ENCODE measurements around the gene PSAP.
A peak's percentile ranks its signal among the peaks of the same experiment; 100 is the strongest.
"Not testable (repeated sequence)": the region's sequence is repeated elsewhere in the genome, so short reads cannot be mapped to it uniquely, and the experiment has no call there.

PSAP gene

GRCh38 chr10:71852355-71852937 lies 1.4 kb upstream of the PSAP start:
- no peak for DNase-seq (ENCODE audit: low read depth, low spot score)
- H3K4me1 ChIP-seq (ENCODE audit: control insufficient read depth, insufficient read depth, low read length): peaks cover 2% of the 10 kb centered on the region; the same call in 1 of the 2 replicates
- H3K27ac ChIP-seq (ENCODE audit: low read length): no peak overlapping the region
- no peak overlapping the region for H3K4me3 ChIP-seq (ENCODE audit: low read length)
- WGBS (ENCODE audit: insufficient coverage, insufficient read length): no CpG with 5 or more reads among the region's 11 CpGs
- no peaks in the 10 kb centered on the region for H3K36me3 ChIP-seq (ENCODE audit: control insufficient read depth, insufficient read depth, low read length)
- no peaks in the 10 kb centered on the region for H3K9me3 ChIP-seq (ENCODE audit: control insufficient read depth, insufficient read depth, low read length)
- no peaks in the 10 kb centered on the region for H3K27me3 ChIP-seq (ENCODE audit: control insufficient read depth, insufficient read depth, low read length)

GRCh38 chr10:71851465-71852095 lies 529 bp upstream of the PSAP start:
- DNase-seq (ENCODE audit: low read depth, low spot score); H3K4me3 ChIP-seq (ENCODE audit: low read length); H3K4me1 ChIP-seq (ENCODE audit: control insufficient read depth, insufficient read depth, low read length); H3K27me3 ChIP-seq (ENCODE audit: control insufficient read depth, insufficient read depth, low read length); H3K27ac ChIP-seq (ENCODE audit: low read length); H3K9me3 ChIP-seq (ENCODE audit: control insufficient read depth, insufficient read depth, low read length); H3K36me3 ChIP-seq (ENCODE audit: control insufficient read depth, insufficient read depth, low read length): not testable (repeated sequence)
- whole genome bisulfite sequencing (ENCODE audit: insufficient coverage, insufficient read length): no CpG with 5 or more reads among the region's 20 CpGs

GRCh38 chr10:71850021-71850742 lies 869 bp downstream of the PSAP start:
- H3K9me3 ChIP-seq (ENCODE audit: control insufficient read depth, insufficient read depth, low read length): no peaks in the 10 kb centered on the region
- H3K27ac ChIP-seq (ENCODE audit: low read length): no peak overlapping the region
- H3K27me3 ChIP-seq (ENCODE audit: control insufficient read depth, insufficient read depth, low read length): no peaks in the 10 kb centered on the region
- no peaks in the 10 kb centered on the region for H3K36me3 ChIP-seq (ENCODE audit: control insufficient read depth, insufficient read depth, low read length)
- peak overlapping the region; percentile 71; the same call in 1 of the 2 replicates for H3K4me3 ChIP-seq (ENCODE audit: low read length)
- DNase-seq (ENCODE audit: low read depth, low spot score): no peak
- peaks cover 2% of the 10 kb centered on the region; the same call in 1 of the 2 replicates for H3K4me1 ChIP-seq (ENCODE audit: control insufficient read depth, insufficient read depth, low read length)
- no CpG with 5 or more reads among the region's 13 CpGs for WGBS (ENCODE audit: insufficient coverage, insufficient read length)

- DNase-seq (ENCODE audit: low read depth, low spot score): no peak
- Histone ChIP-seq H3K36me3 (ENCODE audit: control insufficient read depth, insufficient read depth, low read length) (no peaks in the 10 kb centered on the region), H3K4me3 (ENCODE audit: low read length) (no peak overlapping the region), H3K4me1 (ENCODE audit: control insufficient read depth, insufficient read depth, low read length) (peaks cover 2% of the 10 kb centered on the region; the same call in 1 of the 2 replicates), H3K27ac (ENCODE audit: low read length) (no peak overlapping the region), H3K27me3 (ENCODE audit: control insufficient read depth, insufficient read depth, low read length) (no peaks in the 10 kb centered on the region), H3K9me3 (ENCODE audit: control insufficient read depth, insufficient read depth, low read length) (no peaks in the 10 kb centered on the region)
- 100% methylated on average over 2 of the region's 17 CpGs for WGBS (ENCODE audit: insufficient coverage, insufficient read length)
Measured at GRCh38 chr10:71849461-71849908, 1.6 kb downstream of the PSAP start.

- Histone ChIP-seq H3K27ac (ENCODE audit: low read length) (no peak overlapping the region), H3K4me3 (ENCODE audit: low read length) (no peak overlapping the region), H3K4me1 (ENCODE audit: control insufficient read depth, insufficient read depth, low read length) (peaks cover 2% of the 10 kb centered on the region; the same call in 1 of the 2 replicates), H3K9me3 (ENCODE audit: control insufficient read depth, insufficient read depth, low read length) (no peaks in the 10 kb centered on the region), H3K27me3 (ENCODE audit: control insufficient read depth, insufficient read depth, low read length) (no peaks in the 10 kb centered on the region), H3K36me3 (ENCODE audit: control insufficient read depth, insufficient read depth, low read length) (no peaks in the 10 kb centered on the region)
- WGBS (ENCODE audit: insufficient coverage, insufficient read length): no CpG with 5 or more reads among the region's 11 CpGs
- no peak for DNase-seq (ENCODE audit: low read depth, low spot score)
Measured at GRCh38 chr10:71848325-71849275, 2.5 kb downstream of the PSAP start.

GRCh38 chr10:71847418-71847817 lies 3.6 kb downstream of the PSAP start:
- peaks cover 2% of the 10 kb centered on the region; the same call in 1 of the 2 replicates for H3K4me1 ChIP-seq (ENCODE audit: control insufficient read depth, insufficient read depth, low read length)
- no peaks in the 10 kb centered on the region for H3K27me3 ChIP-seq (ENCODE audit: control insufficient read depth, insufficient read depth, low read length)
- no peaks in the 10 kb centered on the region for H3K9me3 ChIP-seq (ENCODE audit: control insufficient read depth, insufficient read depth, low read length)
- H3K36me3 ChIP-seq (ENCODE audit: control insufficient read depth, insufficient read depth, low read length): no peaks in the 10 kb centered on the region
- WGBS (ENCODE audit: insufficient coverage, insufficient read length): no CpG with 5 or more reads among the region's 8 CpGs
- H3K4me3 ChIP-seq (ENCODE audit: low read length): no peak overlapping the region
- no peak overlapping the region for H3K27ac ChIP-seq (ENCODE audit: low read length)
- no peak for DNase-seq (ENCODE audit: low read depth, low spot score)

GRCh38 chr10:71846816-71847215 lies 4.2 kb downstream of the PSAP start:
- H3K4me3 ChIP-seq (ENCODE audit: low read length): no peak overlapping the region
- H3K27ac ChIP-seq (ENCODE audit: low read length): no peak overlapping the region
- H3K4me1 ChIP-seq (ENCODE audit: control insufficient read depth, insufficient read depth, low read length): peaks cover 2% of the 10 kb centered on the region; the same call in 1 of the 2 replicates

GRCh38 chr10:71845410-71846405 lies 5.3 kb downstream of the PSAP start:
- no CpG with 5 or more reads among the region's 11 CpGs for WGBS (ENCODE audit: insufficient coverage, insufficient read length)
- DNase-seq (ENCODE audit: low read depth, low spot score): no peak
- no peaks in the 10 kb centered on the region for H3K27me3 ChIP-seq (ENCODE audit: control insufficient read depth, insufficient read depth, low read length)
- H3K4me1 ChIP-seq (ENCODE audit: control insufficient read depth, insufficient read depth, low read length): peaks cover 4% of the 10 kb centered on the region
- no peaks in the 10 kb centered on the region for H3K36me3 ChIP-seq (ENCODE audit: control insufficient read depth, insufficient read depth, low read length)
- no peak overlapping the region for H3K27ac ChIP-seq (ENCODE audit: low read length)
- no peaks in the 10 kb centered on the region for H3K9me3 ChIP-seq (ENCODE audit: control insufficient read depth, insufficient read depth, low read length)
- no peak overlapping the region for H3K4me3 ChIP-seq (ENCODE audit: low read length)

More at GRCh38 chr10:71846816-71847215, 4.2 kb downstream of the PSAP start:
- no CpG with 5 or more reads among the region's 3 CpGs for WGBS (ENCODE audit: insufficient coverage, insufficient read length)
- Histone ChIP-seq H3K9me3 (ENCODE audit: control insufficient read depth, insufficient read depth, low read length) (no peaks in the 10 kb centered on the region), H3K27me3 (ENCODE audit: control insufficient read depth, insufficient read depth, low read length) (no peaks in the 10 kb centered on the region), H3K36me3 (ENCODE audit: control insufficient read depth, insufficient read depth, low read length) (no peaks in the 10 kb centered on the region)
- no peak for DNase-seq (ENCODE audit: low read depth, low spot score)

GRCh38 chr10:71844695-71845094 lies 6.4 kb downstream of the PSAP start:
- H3K27me3 ChIP-seq (ENCODE audit: control insufficient read depth, insufficient read depth, low read length): no peaks in the 10 kb centered on the region
- peaks cover 4% of the 10 kb centered on the region for H3K4me1 ChIP-seq (ENCODE audit: control insufficient read depth, insufficient read depth, low read length)
- DNase-seq (ENCODE audit: low read depth, low spot score): no peak
- no CpG with 5 or more reads among the region's 2 CpGs for WGBS (ENCODE audit: insufficient coverage, insufficient read length)
- no peaks in the 10 kb centered on the region for H3K9me3 ChIP-seq (ENCODE audit: control insufficient read depth, insufficient read depth, low read length)
- H3K27ac ChIP-seq (ENCODE audit: low read length): no peak overlapping the region
- H3K4me3 ChIP-seq (ENCODE audit: low read length): no peak overlapping the region
- no peaks in the 10 kb centered on the region for H3K36me3 ChIP-seq (ENCODE audit: control insufficient read depth, insufficient read depth, low read length)
